Measurements from ENCODE around the gene WFS1. TPM values are rescaled to one million over a fixed set of nuclear protein-coding genes. Genes with fewer than 3 reads are reported as not detected.

WFS1 gene
- total and polyA plus RNA-seq, 9 donors = 33.2 to 174 (median 126) TPM

DNA sequence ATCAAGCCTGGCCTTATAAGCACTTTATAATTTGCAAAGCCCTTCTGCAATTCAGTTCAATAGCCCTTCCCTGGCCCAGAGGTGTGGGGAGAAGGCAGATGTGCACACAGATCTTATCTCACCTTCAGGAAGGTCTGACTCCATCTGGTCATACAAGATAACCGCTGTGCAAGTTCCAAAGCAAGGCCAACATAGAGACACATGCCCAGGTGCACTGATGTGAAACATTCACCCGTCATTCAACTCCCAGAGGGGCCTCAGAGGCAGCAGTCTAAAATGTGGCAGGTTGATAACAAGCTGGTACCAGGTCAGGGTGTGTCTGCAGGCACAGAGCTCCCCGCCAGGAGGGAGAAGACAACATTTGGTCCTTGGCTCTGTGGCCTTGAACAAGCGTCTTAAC, 10.9 kb upstream of the WFS1 start:
- WGBS, 3 donors = 83 to 88% (median 86%) methylated on average over 4 of the region's 4 CpGs

DNA sequence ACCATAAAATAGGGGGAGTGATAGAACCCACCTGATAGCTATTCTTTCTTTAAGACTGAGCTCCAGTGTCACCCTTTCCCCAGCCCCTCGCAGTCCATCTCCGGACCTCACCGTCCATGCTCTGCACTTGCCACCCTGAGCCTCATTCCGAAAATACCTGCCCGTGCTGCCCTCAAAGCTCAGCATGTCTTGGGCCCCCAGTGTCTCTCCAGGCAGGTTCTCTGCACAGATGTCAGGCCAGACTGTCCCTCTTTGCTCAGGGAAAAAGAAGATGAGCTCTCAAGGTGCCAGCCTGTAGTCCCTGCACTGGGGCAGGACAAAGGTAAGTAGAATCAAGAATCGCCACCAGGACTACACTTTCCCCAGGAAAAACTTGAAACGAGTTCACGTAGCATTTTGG, 9.8 kb upstream of the WFS1 start:
- intact Hi-C loops (cut with DNase I) = loop anchor here in 1 of 4 donors (5.0 to 10.0 kb wide), 2 partner anchors 67 to 285 kb away; no protein-coding TSS in a partner anchor
- WGBS, 3 donors = 78 to 84% (median 81%) methylated on average over 8 of the region's 8 CpGs
- no peaks in the 10 kb centered on the region for H3K36me3 ChIP-seq
- H3K27me3 ChIP-seq = no peaks in the 10 kb centered on the region
- no peak overlapping the region for H3K4me3 ChIP-seq
- DNase-seq = no peak
- no peak overlapping the region for H3K27ac ChIP-seq
- no peaks in the 10 kb centered on the region for H3K9me3 ChIP-seq
- TF ChIP-seq POLR2A (IDR thresholded peaks at IDR 0.05) (no peak), EP300 (IDR thresholded peaks at IDR 0.05) (no peak)
- TF ChIP-seq, protein P1, sequence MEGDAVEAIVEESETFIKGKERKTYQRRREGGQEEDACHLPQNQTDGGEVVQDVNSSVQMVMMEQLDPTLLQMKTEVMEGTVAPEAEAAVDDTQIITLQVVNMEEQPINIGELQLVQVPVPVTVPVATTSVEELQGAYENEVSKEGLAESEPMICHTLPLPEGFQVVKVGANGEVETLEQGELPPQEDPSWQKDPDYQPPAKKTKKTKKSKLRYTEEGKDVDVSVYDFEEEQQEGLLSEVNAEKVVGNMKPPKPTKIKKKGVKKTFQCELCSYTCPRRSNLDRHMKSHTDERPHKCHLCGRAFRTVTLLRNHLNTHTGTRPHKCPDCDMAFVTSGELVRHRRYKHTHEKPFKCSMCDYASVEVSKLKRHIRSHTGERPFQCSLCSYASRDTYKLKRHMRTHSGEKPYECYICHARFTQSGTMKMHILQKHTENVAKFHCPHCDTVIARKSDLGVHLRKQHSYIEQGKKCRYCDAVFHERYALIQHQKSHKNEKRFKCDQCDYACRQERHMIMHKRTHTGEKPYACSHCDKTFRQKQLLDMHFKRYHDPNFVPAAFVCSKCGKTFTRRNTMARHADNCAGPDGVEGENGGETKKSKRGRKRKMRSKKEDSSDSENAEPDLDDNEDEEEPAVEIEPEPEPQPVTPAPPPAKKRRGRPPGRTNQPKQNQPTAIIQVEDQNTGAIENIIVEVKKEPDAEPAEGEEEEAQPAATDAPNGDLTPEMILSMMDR (IDR thresholded peaks at IDR 0.05) = no peak
- H3K4me1 ChIP-seq (ENCODE audit: insufficient read depth) = no peaks in the 10 kb centered on the region

More for the DNA sequence above, 10.9 kb upstream of the WFS1 start:
- Histone ChIP-seq H3K27me3 (no peaks in the 10 kb centered on the region), H3K9me3 (no peaks in the 10 kb centered on the region), H3K4me1 (ENCODE audit: insufficient read depth) (no peaks in the 10 kb centered on the region), H3K4me3 (no peak overlapping the region), H3K27ac (no peak overlapping the region), H3K36me3 (no peaks in the 10 kb centered on the region)
- TF ChIP-seq, protein P1 (IDR thresholded peaks at IDR 0.05) = no peak
- TF ChIP-seq EP300 (IDR thresholded peaks at IDR 0.05) (no peak), POLR2A (IDR thresholded peaks at IDR 0.05) (no peak)
- intact Hi-C loops (cut with DNase I) = loop anchor here in 1 of 4 donors (10.0 kb wide), 1 partner anchor 286 kb away; no protein-coding TSS in a partner anchor
- no peak for DNase-seq

DNA sequence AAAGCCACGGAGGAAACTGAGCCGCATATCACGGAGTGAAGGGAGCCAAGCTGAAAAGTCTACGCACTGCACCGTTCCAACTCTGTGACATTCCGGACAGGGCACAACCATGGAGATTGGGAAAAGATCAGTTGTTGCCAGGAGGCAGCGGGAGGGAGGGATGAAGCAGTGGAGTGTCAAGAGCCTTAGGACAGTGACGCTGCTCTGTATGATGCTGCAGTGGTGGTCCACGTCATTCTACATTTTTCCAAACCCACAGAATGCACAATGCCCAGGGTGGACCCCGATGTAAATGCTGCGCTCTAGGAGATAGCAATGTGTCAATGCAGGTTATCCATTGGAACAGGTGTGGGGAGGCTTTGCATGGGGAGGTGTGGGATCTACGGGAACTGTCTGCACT, 7.5 kb upstream of the WFS1 start:
- Histone ChIP-seq H3K27ac (no peak overlapping the region), H3K4me3 (no peak overlapping the region), H3K4me1 (ENCODE audit: insufficient read depth) (no peaks in the 10 kb centered on the region), H3K9me3 (no peaks in the 10 kb centered on the region), H3K27me3 (no peaks in the 10 kb centered on the region), H3K36me3 (no peaks in the 10 kb centered on the region)
- intact Hi-C loops (cut with DNase I) = loop anchor here in 2 of 4 donors (2.0 to 5.0 kb wide), 2 partner anchors 65 to 69 kb away; no protein-coding TSS in a partner anchor
- TF ChIP-seq EP300 (IDR thresholded peaks at IDR 0.05) (no peak), POLR2A (IDR thresholded peaks at IDR 0.05) (no peak)
- TF ChIP-seq, protein P1 (IDR thresholded peaks at IDR 0.05) = no peak
- no peak for DNase-seq
- WGBS, 3 donors = 76 to 85% (median 79%) methylated on average over 12 of the region's 12 CpGs

DNA sequence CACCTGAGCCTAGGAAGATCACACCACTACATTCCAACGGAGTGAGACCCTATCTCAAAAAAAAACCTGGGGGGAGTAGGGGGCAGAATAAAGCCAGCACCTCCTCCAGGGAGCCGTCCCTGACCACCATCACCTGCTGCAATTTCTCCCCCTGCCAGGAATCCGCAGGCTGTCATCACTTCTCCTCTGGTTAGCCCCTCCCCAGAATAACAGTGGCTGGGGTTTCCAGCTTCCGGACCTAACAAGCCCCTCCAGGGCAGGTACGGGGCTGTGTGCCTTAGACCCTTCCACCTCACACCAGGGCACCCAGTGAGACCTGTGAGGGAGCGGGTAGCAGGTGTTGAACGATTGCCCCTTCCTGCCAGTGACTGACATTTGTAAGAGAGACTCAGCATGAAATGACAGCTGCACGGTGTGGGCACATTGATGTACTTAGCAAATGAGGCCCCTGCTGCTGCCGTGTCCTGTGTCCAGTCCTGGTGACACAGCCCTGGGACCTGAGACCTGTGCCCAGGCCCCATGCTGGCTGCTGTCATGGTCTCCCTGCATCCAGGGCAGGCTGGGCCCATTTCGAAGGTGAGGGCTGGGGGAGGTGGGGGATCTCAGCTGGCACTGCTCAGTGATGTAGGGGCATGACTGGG, 6.7 kb upstream of the WFS1 start:
- H3K9me3 ChIP-seq = no peaks in the 10 kb centered on the region
- no peak for TF ChIP-seq EP300 (IDR thresholded peaks at IDR 0.05)
- H3K36me3 ChIP-seq = no peaks in the 10 kb centered on the region
- H3K27ac ChIP-seq = no peak overlapping the region
- H3K4me1 ChIP-seq (ENCODE audit: insufficient read depth) = no peaks in the 10 kb centered on the region
- intact Hi-C loops (cut with DNase I) = loop anchor here in 2 of 4 donors (2.0 to 5.0 kb wide), 2 partner anchors 64 to 68 kb away; no protein-coding TSS in a partner anchor
- DNase-seq = no peak
- 65 to 78% (median 71%) methylated on average over 10 of the region's 10 CpGs for WGBS, 3 donors
- H3K27me3 ChIP-seq = no peaks in the 10 kb centered on the region
- no peak overlapping the region for H3K4me3 ChIP-seq
